CD4-positive, alpha-beta T cell treated with Interleukin-17A for 1 hour (primary cell): Measurements from ENCODE around the gene ASMTL.
"Not testable (repeated sequence)": the region's sequence is repeated elsewhere in the genome, so short reads cannot be mapped to it uniquely, and the experiment has no call there.

ENCODE experiments used
- DNase-seq: peaks from one replicate; pipeline ENCODE4 v3.0.0-alpha.2; 2020

ASMTL gene, protein sequence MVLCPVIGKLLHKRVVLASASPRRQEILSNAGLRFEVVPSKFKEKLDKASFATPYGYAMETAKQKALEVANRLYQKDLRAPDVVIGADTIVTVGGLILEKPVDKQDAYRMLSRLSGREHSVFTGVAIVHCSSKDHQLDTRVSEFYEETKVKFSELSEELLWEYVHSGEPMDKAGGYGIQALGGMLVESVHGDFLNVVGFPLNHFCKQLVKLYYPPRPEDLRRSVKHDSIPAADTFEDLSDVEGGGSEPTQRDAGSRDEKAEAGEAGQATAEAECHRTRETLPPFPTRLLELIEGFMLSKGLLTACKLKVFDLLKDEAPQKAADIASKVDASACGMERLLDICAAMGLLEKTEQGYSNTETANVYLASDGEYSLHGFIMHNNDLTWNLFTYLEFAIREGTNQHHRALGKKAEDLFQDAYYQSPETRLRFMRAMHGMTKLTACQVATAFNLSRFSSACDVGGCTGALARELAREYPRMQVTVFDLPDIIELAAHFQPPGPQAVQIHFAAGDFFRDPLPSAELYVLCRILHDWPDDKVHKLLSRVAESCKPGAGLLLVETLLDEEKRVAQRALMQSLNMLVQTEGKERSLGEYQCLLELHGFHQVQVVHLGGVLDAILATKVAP

DNA sequence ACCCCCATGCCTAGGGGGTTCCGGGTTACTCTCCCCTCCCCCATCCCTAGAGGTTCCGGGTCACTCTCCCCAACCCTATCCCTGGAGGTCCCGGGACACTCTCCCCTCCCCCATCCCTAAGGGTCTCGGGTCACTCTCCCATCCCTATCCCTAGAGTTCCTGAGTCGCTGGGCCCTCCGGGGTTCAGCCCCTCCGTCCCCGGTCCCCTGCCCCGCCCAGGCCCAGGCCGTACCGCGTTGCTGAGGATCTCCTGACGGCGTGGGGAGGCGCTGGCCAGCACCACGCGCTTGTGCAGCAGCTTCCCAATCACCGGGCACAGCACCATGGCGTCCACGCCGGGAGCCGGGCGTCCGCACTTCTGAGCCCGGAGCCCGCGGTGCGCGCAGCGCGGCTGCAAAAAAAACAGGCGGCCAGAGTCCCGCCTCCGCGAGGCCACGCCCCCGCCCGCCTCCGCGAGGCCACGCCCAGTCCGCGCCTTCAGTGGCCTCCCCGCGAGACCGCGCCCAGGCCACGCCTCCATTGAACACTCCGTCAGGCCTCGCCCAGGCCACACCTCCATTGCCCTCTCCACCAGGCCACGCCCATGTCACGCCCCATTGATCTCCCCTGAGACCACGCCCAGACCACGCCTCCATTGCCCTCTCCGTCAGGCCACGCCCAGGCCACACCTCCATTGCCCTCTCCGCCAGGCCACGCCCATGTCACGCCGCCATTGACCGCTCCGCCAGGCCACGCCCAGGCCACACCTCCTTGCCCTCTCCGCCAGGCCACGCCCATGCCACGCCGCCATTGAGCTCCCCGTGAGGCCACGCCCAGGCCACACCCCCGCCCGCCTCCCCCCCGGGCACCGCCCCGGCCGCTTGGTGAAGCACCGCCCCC is at the start of gene ASMTL:
Gene ASMTL, minus strand, starts transcription at position 394 of the 879 bp plus-strand sequence. Its CDS starts 69 bp downstream, at position 325.
- DNase-seq: peak; percentile 99

DNA sequence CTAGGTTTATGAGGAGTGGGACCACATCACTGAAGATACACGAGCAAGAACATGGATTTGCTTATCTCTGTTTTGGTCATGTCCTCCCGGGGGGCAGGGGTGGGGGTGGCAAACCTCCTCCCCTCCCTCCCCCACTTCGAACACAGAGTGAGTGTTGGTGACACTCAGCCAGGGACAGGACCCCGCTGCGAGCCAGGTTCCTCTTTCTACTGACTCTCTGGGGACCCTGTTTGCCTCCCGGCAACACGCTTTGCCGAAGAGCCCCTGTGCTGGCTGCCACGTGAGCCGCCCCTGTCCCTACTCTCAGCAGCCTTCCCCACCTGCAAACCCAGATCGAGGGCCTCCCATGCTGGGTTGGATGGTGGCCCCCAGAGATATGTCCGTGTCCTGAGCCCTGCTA is 49.5 kb upstream of the ASMTL start:
- no peak for DNase-seq

DNA sequence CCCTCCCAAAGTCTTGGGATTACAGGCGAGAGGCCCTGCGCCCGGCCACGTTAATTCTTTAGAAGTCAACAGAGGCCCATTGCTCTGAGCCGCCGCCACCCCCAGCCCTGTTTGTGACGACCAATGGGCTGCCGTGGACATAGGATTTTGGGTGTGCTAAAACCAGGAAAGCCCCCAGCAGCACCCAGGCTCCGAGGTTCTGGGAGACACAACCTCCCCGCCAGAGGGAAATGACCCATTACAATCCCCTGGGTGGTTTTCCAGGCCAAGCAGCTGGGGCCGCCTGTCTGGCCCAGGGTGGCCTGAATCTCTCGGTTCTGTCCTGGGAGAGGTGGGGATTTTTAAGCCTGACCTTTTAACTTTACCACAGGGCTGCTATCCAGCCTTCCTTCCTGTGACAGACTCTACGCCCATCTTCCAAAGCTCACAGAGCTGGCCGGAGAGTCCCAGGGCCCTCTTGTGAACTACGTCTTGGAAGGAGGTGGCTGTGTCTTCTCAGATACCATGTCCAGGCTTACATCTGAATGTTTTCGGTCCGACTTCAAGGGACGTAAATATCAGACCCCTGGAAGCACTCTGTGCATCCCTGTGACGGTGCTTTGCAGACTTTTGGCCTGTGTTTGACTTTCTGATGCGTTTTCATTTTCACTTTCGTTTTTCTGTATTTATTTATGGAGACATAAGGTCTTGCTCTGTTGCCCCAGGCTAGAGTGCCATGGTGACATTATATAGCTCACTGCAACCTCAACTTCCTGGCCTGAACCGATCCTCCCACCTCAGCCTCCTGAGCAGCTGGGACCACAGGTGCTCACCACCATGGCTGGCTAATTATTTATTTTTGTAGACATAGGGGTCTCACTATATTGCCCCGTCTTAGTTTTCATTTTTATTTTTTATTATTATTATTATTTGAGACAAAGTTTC is 48.3 kb upstream of the ASMTL start:
- DNase-seq: peak; percentile 63

DNA sequence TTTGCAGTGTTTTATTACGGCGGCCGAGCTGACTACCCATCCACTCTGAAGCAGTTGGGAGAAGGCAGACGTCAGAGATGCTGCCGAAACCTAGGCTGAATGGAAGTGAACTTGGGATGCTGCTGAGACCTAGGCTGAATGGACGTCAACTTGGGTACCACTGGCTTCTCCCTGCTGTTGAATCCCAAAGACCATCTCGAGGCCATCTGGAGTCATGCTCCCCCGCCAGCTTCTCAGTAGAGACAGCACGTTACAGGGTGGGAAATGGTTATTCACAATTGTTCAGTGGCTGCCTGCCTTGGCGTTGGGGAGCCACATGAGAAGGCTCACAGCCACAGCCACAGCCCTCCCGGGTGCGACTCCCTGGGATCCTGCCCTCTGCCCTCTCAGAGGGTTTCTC is 43.4 kb upstream of the ASMTL start:
- no peak for DNase-seq

DNA sequence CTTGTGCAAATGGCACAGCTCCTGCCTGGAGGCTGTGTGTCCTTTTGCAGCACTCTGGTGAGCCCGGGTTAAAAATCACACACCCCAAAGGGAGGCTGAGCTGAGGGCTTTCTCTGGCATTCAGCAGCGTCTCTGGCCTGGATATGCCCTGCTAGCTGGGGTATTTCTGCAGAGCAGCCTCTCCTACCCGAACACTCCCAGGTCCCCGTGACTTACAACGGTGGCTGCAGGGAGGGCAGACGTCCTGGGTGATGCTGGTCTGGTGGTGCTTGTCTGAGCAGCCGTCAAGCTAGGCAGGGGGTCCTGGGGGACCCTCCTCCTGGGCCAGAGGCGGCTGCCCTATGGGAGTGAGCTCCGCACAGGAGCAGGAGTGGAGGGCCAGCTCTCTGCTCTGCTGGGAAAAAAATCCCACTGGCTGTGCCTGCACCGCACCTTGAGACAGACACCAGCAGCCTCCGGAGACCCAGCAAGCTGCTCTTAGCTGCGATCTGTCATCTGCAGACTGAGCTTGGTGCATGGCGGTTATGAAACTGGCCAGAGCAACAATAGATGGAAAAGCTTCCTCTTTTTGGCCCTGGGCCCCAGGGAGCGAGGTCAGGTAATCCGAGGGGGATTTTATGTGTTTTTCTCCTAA is 41.3 kb upstream of the ASMTL start:
- no peak for DNase-seq

DNA sequence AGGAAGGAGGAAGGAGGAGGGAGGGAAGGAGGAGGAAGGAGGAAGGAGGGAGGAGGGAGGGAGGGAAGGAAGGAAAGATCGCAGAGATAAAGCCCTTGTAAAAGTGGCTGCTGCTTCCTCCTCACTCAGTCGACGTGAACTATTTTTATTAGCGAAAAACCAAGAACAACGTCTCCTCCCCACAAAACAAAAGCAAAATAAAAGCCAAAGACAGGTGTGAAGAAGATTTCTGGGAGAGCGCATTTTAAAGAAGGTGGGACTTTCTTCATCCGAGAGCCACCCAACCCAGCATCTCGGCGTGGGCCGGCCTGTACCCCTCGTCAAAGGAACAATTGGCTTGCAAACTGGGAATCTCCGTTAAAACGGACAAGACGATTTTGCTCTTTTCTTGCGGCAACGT is 40.7 kb upstream of the ASMTL start:
- no peak for DNase-seq

DNA sequence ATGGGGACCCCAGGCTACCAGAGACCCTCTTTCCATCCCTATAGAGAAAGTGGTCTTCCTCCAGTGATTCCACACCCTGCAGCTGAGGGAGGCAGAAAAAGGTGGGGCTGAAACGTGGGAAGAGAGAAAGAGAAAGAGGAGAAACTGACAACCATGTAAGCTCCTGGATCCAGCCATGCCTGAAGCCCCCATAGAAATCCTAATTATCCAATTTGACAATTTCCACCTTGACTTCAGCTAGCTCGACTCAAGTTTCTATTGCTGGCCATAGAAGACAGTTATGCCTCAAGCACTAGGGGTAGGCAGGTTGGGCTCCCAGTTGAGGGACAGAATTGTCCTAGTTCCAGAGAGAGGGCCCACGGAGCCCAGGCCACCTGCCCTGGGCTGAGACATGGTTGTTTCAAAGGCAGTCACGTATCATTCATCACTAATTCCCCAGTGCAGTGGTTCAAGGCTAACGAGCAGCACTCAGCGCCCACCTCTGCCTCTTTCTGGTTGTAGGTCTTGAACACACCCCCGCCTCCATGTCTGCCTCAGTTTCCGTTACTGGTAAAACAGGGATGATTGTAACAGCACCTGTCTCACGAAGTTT is 39.8 kb upstream of the ASMTL start:
- no peak for DNase-seq

DNA sequence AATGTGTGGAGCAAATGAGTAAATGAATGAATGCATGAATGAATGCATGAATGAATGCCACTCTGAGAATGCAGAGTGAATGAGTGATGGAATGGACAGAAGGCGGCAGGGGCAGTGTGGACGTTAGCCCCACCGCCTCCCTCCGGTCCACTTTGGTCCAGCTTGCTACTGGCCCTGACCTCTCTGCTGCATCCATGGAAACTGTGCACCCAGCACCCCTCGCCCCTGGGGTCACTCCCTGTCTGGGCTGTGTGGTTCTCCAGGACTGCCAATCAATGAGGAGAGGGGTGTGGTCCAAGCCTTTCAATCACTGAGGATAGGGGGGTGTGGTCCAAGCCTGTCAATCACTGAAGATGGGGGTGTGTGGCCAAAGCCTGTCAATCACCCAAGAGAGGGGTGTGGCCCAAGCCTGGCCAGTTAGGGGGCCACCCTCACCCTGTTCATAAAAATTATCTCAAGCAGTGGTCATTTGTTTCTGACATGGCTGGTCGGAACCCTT is 39.2 kb upstream of the ASMTL start:
- DNase-seq: peak; percentile 73

DNA sequence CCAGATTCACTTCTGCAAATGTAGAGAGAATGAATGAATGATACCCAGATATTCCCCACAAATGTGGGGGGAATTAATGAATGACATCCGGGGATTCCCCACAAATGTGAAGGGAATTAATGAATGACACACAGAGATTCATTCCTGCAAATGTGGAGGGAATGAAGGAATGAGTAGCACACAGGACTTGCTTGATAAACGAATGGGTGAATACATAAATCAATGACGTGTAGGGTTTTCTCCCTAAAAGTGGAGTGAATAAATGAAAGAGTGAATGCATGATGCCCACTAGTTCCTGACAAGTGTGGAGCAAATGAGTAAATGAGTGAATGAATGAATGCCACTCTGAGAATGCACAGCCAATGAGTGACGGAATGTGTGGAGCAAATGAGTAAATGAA is 38.5 kb upstream of the ASMTL start:
- not testable (repeated sequence) for DNase-seq

DNA sequence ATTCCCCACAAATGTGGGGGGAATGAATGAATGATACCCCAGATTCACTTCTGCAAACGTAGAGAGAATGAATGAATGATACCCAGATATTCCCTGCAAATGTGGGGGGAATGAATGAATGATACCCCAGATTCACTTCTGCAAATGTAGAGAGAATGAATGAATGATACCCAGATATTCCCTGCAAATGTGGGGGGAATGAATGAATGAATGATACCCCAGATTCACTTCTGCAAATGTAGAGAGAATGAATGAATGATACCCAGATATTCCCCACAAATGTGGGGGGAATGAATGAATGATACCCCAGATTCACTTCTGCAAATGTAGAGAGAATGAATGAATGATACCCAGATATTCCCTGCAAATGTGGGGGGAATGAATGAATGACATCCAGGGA is 38.0 kb upstream of the ASMTL start:
- not testable (repeated sequence) for DNase-seq

DNA sequence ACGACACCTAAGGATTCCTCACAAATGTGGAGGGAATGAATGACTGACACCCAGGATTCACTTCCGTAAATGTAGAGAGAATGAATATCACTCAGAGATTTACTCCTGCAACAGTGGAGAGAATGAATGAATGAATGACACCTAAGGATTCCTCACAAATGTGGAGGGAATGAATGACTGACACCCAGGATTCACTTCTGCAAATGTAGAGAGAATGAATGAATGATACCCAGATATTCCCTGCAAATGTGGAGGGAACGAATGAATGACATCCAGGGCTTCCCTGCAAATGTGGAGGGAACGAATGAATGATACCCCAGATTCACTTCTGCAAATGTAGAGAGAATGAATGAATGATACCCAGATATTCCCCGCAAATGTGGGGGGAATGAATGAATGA is 36.6 kb upstream of the ASMTL start:
- not testable (repeated sequence) for DNase-seq

DNA sequence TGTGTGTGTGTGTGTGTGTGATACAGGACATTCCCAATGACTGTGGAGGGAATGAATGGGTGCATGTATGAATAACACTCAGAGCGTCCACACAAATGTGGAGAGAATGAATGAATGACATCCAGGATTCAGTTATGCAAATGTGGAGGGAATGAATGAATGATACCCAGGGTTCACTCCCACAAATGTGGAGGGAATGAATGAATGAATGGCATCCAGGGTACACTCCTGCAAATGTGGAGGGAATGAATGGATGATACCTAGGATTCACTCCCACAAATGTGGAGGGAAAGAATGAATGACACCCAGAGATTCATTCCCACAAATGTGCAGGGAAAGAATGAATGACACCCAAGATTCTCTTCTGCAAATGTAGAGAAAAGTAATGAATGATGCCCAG is 36.0 kb upstream of the ASMTL start:
- no peak for DNase-seq

DNA sequence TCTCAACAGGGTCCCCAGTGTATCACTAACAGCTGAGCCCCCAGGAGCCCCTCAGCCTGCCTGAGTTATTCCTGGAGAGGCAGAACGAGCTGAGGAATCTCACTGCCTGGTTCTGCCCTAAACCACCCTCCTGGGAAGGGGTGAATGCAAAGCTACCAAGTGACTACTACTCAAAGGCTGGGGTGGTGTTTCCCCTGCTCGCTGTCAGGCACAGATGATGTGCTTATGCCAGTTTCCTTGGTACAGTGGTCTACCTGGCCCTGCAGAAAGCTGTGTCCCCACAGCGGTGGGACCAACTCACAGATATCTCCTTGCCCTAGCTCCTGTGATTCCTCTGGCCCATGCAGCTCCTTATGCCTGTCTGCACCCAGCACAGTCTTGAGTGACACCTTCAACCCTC is 35.4 kb upstream of the ASMTL start:
- no peak for DNase-seq

DNA sequence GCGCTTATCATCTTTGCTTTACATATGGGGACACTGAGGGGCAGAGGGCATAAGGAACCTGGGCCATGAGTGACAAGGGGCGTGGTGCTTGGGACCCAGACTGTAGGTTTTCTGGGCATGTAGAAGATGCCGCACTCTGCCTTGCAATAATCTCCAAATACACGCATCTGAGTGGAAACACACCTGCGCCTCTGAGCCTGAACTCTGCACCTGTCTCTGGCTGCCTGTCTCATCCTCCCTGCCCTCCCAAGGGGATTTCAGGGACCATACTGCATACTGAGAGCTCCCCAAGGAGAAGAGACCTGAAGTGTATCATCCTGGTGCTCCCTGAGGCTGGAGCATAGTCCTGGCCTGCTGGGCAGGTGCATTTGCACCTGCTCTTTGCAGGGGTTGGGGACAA is 34.7 kb upstream of the ASMTL start:
- no peak for DNase-seq

DNA sequence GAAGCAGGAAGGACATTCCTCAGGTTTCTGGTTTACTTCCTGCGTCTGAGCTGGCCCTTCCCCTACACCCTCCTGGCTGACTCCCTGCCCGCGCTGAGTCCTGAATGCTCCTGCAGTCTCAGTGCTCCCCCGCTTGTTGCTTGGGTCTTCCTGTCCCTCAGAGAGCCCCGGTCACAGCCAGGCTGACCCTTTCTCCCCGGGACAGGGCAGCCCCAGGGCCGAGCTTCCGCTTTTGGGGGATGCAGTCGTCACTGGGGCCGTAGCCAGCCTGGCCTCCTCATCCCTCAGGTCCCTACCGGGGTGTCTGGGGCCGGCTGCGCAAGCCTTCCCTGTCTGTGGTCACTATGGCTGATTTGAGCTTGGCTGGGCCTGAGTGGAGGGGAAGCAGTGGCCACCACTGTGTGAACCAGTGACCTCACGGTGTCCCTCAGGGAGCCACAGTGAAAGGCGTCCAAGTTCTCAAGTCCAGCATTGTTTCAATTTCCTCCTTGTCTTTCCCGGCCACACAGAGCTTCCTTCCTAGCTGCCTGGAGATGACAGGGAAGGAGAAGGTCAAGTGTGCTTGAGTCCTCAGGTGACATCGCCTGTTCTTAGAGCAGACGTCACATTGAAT is 34.1 kb upstream of the ASMTL start:
- no peak for DNase-seq

DNA sequence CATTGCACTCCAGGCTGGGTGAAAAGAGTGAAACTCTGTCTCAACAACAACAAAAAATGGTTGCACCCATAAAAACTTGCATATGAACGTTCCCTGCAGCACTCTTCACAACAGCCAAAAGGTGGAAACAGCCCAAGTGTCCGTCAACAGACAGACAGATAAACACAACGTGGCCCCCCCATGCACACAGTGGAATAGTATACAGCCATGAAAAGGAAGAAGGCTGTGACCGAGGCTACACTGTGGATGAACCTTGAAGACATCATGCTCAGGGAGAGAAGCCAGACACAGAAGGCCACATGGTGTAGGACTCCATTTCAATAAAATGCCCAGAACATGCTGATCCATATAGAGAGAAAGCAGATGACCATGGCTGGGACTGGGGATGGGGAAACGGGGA is 33.5 kb upstream of the ASMTL start:
- no peak for DNase-seq

DNA sequence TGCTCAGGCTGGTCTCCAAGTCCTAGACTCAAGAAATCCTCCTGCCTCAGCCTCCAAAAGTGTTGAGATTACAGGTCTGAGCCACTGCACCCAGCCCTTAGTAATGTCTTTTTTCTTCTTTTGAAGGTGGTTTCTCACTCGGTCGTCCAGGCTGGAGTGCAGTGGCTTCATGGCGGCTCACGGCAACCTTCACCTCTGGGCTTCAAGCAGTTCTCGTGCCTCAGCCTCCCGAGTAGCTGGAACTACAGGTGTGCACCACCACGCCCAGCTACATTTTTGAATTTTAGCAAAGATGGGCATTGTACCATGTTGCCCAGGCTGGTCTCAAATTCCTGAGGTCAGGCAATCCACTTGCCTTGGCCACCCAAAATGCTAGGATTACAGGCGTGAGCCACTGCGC is 32.3 kb upstream of the ASMTL start:
- DNase-seq: no peak

DNA sequence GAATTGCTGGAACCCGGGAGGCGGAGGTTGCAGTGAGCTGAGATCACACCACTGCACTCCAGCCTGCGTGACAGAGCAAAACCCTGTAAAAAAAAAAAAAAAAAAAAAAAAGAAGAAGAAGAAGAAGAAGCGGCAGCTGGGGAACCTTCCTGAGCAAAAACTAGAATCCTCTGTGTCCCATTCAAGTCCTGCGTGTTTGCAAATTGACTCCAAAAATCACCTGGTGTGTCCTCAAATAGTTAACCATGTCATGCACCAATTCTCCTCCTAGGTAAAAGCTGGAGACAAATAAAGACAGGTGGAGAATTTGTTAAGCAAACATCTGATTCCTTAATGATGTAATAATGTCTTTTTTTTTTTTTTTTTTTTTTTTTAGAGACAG is 31.9 kb upstream of the ASMTL start:
- DNase-seq: no peak

DNA sequence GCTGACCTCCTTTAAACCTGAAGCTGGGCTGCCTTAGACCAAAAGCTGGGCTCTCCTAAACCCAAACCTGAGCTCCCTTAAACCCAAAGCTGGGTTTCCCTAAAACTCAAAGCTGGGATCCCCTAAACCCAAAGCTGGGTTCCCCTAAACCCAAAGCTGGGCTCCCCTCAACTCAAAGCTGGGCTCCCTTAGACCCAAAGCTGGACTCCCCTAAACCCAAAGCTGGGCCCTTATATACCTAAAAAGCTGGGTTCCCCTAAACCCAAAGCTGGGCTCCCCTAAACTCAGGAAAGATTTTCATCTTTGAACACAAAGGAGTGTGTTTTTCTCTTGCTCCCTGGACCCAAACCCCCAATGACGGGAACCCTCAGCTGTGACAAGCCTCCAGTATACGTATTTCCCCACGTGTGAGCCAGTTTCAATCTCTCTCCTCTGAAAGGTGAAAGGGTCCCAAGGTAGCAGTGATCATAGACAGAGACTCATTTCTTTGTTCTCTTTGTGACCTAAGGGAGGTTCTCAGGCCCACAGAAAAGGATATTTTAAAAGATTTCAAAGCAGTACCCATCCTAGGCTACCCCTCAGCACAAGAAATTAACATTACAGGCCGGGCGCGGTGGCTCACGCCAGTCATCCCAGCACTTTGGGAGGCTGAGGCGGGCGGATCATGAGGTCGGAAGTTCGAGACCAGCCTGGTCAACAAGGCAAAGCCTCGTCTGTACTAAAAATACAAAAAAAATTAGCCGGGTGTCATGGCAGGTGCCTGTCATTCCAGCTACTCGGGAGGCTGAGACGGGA is 31.3 kb upstream of the ASMTL start:
- no peak for DNase-seq

DNA sequence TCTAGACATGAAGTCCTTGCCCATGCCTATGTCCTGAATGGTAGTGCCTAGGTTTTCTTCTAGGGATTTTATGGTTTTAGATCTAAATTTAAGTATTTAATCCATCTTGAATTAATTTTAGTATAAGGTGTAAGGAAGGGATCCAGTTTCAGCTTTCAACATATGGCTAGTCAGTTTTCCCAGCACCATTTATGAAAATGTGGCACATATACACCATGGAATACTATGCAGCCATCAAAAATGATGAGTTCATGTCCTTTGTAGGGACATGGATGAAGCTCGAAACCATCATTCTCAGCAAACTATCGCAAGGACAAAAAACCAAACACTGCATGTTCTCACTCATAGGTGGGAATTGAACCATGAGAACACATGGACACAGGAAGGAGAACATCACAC is 29.8 kb upstream of the ASMTL start:
- DNase-seq: not testable (repeated sequence)
